Activated gamma-delta T cell treated with Interleukin-2 at 50 U/mL for 16 hours (primary cell): ENCODE results near the gene ANKRD17.

Source experiments
- DNase-seq: peaks from one replicate; pipeline ENCODE4 v3.0.0-alpha.2; 2020

Gene ANKRD17

DNA sequence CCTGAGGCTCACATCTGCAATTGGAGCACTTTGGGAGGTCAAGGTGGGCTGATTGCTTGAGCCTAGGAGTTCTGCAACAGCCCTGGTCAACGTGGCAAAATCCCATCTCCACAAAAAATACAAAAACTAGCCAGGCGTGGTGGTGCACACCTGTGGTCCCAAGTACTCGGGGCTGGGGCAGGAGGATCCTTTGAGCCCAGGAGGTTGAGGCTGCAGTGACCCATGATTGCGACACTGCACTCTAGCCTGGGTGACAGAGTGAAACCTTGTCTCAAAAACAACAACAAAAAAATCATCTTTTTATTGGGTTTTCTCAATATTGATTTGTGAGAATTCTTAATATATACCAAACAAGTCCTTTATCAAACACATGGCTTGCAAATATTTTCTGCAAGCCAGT is 64.9 kb downstream of the ANKRD17 start:
- no peak for DNase-seq

DNA sequence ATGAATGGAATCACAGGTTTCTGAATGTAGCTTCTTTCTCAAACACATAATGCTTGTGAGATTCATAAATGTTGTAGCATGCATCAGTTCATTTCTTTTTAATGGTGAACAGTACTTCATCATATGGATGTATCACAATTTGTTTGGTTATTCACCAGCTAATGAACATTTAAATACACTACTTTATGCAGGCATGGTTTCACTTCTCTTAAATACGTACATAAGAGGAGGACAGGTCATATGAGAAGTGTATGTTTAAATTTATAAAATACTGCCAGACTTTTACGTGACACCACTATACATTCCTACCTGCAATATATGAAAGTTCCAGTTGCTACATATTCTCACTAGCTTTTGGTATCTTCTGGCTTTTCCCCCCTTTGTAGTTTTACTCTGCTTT is 65.4 kb downstream of the ANKRD17 start:
- DNase-seq, result no peak

DNA sequence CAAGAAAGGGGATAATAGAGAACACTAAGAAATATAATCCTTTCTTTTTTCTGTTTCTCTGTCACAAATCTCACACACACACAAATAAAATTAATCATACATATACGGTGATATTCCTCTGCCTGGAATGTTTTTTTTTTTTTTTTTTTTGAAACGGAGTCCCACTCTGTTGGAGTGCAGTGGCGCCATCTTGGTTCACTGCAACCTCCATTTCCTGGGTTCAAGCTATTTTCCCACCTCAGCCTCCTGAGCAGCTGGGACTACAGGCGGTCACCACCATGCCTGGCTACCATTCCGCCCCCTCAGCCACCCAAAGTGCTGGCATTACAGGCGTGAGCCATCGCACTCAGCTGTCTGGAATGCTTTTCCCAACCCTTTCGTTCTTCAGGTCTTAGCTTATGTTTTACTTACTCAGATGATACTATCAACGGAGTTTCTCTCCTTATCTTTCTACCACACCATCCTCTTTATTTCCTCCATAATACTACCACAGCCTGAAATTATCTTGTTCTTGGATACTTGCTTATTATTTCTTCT is 69.3 kb downstream of the ANKRD17 start:
- no peak for DNase-seq

DNA sequence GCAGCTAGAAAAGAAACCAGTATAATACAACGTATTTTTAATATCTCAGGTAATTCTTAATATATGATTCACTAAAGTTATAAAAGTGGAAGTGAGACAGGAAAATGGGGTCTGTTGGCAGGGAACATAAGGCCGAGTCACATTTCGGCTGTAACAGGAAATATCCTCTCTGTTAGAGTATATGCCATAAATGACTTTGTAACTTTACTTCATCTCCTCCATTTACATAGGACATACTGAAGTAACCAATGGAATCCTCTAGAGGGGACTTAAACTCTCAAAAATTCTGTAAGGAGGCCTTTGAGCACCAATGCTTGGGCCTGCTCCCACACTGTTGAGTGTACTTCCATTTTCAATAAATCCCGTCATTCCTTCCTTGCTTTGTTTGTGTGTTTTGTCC is 71.3 kb downstream of the ANKRD17 start:
- DNase-seq, result no peak

DNA sequence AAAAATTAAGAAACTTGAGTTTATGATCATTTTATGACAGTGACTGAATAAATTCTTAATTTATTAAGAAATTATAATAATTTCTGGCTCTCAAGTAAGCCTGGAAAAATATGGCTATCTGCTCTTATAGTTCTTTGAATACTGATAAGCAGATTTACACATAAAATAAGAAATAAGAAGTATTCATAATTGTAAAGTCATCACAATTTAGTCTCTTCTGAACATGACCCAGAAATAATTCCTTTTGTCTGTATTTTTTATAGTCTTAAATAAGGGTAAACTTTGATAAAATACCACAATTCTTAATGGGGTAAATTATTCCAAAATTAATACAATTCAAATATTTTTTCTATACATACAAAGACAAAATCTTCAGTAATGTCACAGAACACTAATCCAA is 72.7 kb downstream of the ANKRD17 start:
- DNase-seq, result no peak

DNA sequence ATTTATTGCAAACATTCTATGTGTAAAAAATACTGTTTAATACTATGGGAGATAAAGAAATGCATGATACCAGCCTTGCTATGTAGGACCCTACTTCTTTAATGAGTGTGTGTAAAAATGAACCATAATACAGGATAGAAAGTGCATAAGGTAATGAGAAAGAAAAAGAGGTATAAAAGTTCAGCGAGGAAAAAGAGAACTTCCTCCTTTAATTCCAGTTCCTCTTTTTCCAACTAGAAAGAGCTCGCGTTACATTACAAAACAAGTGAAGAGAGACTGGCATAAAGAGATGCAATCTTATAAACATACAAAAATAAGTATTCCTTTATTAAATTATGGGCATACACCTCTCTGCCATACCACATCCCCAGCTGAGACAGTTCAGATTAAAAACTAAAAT is 77.4 kb downstream of the ANKRD17 start:
- DNase-seq, result no peak

DNA sequence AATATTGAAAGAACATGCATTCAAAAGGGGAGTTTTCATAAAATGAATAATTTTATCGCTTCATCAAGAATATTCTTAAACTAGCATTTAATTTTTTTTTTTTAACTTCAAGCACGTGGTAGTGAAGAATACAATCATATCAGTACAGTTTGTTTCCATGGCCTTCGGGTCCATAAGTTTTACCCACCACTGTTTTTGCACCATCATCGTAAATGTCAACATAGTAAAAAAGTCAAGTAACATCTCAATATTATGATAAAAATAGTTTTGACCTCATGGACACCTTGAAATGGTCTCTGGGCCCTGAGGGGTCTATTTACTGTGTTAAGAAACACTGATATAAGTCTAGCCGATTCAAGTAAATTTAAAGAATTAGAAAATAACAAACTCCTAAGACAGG is 80.2 kb downstream of the ANKRD17 start:
- DNase-seq, result no peak

DNA sequence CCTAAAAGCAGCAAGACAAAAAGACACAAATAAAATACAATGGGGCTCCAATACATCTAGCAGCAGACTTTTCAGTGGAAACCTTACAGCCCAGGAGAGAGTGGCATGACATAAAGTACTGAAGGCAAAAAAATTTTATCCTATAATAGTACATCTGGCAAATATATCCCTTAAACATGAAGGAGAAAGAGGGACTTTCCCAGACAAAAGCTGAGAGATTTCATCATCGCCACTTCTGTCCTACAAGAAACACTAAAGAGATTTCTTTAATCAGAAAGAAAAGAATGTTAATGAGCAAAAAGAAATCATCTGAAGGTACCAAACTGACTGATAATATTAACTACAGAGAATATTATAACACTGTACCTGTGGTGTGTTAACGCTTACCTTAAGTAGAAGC is 86.4 kb downstream of the ANKRD17 start:
- DNase-seq, result no peak

DNA sequence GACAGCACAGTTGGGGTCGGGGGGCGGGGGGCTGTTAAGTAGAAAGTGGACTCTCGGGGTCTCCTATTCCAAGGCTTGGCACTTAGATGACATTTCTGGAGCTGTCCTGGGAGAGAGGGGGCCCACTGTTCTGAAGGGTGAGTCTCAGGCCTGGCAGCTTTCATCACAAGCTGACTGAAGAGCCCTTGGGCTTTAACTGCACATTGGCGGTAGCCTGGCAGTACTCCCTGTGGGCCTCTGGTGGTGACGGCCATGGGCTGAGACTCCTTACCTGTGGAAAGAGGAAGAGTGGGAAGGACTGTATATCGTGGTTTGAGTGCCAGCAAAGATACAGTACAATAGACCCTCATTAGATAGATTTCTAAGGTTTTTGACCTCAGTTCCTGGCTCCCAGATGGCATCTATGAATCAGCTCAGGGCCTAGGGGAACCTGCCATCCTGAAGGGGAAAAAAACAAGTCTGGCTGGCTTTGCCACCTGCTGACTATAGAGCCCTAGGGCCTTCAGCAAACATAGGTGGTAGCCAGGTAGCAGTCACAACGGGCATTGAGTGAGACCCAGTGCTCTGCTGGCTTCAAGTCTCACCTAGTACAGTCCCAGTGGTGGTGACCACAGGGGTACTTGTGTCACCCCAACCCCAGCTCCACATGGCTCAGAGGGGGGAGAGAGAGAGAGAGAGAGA is 87.9 kb downstream of the ANKRD17 start:
- no peak for DNase-seq

DNA sequence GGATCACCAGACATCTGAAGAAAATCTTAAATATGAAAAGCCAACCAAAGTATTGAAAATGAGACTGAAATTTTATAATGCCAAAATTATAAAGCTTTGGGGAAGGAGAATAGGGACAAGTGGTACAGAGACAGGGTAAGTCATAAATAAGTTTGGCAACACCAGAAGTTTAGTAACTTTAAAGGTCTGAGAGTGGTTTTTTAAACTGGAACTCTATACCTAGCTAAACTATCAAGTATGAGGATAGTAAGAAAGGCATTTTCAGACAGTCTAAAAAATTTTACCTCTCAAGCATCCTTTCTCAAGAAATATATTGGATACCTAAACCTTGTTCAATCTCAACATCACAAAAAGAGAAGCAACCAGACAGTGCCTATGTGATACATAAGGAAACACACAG is 92.4 kb downstream of the ANKRD17 start:
- no peak for DNase-seq

DNA sequence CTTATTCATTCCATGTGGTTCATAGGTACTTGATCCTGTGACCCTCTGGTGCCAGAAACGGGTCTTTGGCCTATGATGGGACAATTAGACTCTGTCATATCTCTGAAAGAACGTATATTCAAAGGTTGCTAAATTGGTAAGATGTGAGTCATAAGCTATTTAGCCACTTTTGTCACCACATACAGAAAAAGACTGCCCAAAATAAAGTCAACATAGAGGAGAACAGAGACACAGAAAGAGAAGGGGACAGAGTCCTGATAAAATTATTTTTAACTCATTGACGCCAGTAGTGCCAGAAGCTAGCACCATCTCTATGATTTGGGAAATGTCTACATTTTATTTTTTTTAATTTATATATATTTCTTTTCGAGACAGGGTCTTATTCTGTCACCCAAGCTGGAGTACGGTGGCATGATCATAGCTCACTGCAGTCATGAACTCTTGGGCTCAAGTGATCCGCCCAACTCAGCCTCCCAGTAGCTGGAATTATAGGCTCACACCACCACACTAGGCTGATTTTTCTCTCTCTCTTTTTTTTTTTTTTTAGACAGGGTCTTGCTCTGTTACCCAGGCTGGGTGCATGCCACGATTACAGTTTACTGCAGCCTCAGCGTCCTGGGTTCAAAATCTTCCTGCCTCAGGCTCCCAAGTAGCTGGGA is 96.9 kb downstream of the ANKRD17 start:
- DNase-seq, result no peak

DNA sequence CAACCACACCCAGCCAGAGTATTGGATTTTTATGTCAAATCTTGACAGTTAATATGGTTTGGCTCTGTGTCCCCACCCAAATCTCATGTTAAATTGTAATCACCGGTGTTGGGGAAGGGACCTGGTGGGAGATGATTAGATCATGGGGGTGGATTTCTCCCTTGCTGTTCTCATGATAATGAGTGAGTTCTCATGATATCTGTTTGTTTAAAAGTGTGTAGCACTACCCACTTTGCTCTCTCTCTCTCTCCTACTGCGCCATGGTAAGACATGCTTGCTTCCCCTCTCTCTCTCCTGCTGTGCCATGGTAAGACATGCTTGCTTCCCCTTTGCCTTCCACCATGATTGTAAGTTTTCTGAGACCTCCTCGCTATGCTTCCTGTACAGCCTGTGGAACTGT is 102.2 kb downstream of the ANKRD17 start:
- no peak for DNase-seq

DNA sequence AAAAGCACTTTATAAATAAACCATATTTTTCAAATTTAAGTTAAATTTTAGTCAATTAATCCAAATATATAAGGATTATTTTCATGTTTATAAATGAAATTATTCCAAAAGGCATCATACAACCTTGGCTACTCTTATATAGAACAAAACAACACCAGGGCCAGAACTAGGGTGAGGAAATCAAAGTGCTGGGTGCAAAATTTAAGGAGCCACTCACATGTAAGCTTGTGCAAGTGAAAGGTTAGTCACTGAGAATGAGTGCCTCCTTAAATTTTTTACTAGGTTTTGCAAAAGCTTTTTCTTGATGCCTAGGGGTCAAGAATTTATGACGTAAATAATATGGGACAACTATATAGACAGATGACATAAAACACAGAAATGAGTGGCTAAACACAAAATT is 105.7 kb downstream of the ANKRD17 start:
- DNase-seq, result no peak

DNA sequence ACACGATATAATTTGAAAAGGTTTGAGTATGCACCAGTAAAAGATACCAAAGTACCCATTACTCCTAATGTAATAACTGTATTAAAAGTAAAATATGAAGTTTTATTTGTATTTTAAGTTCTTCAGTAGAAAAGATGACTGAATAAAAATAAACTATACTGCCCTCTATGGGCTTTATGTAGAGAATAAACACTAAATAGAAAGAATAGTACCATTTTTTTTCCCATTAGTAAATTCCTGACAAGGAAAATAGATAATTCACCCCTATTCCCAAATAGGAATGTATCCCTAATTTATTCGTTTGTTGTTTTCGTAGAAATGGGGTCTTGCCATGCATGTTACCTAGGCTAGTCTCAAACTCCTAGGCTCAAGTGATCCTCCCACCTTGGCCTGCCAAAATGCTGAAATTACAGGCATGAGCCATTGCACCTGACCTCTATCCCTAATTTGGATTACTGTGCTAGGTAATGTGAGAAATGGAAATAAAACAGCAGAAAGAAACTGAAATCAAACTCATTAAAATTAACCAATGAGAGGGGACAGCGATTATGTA is 115.5 kb downstream of the ANKRD17 start:
- DNase-seq, result no peak

DNA sequence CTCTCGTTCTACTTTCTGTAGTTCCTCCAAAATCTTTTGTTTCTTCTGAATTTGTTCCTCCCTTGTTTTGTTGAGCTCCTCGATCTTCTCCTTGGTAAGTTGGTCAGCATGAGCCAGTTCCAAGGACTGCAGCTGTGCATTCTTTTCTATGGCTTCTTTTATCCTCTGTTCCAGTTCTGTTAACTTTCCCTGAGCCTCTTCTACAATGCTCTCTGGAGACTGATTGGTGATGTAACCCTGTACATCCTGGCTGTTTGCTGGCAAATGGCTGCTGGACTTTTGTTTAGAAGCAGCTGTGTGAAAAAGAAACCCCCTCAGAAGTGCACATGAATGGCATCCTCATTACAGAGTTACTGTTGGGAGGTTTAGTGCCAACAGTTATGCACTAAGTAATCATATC is 118.6 kb downstream of the ANKRD17 start:
- no peak for DNase-seq

DNA sequence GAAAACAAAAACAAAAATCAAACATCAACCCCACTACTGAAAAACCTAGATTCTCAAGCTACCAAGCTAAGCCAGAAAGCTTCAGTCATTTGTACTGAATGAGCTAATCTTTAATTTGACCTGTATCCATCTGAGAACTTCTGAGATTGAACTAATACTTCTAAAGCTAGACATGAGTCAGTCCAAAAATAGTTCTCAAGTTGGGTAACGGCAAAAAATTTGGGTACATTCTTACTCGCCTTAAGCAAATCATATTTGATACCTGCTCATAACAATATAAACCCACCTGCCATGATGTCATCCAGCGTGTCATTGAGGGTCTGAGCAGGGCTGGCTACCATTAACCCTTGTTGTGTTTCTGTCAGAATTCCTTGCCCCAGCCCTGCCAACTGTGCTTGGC is 119.4 kb downstream of the ANKRD17 start:
- DNase-seq, result no peak

DNA sequence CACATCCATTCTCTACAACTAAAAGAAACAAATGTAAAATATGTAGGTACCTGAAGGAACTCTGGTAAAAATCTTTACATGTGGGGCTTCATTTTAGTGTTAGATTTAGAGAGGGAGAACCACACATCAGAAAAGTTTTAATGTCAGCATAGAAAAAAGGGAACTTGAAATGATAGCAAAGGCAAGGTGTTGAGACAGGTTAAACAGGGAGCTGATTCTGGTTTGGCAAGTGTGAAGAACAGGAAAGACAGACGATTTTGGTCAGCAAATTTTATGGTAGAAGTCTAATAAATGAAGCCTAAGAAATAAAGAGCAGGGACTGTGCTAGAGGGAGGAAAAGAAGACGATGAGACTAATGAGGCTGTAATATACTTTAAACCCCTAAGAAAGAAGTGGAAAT is 121.5 kb downstream of the ANKRD17 start:
- DNase-seq, result no peak

DNA sequence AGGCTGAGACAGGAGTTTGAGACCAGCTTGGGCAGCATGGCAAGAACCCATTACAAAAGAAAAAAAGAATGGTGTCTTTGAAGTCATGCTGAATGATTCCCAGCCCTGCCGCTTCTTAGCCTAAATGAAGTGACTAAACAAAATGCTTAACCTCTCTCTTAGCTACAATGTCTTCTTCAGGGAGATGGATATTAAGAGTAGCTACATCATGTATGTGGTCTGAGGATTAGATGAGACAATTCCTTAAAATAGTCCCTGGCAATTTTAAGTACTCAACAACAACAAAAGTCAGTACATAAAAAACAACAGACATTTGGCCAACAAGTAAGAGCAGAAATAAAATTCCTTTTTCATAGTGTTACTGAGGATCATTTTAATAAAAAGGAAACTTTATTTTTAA is 124.8 kb downstream of the ANKRD17 start:
- no peak for DNase-seq

DNA sequence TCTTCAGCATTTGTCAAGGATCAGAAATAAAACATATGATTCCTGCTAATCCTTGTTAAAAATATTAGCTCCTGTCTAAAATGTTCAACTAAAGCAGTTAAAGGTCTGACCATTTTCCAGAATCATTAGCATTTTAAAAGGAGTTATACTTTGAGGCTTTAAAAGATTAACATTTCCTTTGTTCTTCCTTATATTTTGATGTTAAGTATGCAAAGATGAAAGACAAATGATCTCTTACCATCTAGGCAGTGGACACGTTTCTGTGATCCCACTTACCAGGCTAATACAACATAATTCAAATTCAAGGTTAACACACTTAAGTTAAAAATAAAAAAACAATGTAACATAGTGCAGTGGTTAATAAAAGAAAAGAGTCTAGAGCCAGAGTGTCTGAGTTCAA is 127.3 kb downstream of the ANKRD17 start:
- DNase-seq, result no peak

DNA sequence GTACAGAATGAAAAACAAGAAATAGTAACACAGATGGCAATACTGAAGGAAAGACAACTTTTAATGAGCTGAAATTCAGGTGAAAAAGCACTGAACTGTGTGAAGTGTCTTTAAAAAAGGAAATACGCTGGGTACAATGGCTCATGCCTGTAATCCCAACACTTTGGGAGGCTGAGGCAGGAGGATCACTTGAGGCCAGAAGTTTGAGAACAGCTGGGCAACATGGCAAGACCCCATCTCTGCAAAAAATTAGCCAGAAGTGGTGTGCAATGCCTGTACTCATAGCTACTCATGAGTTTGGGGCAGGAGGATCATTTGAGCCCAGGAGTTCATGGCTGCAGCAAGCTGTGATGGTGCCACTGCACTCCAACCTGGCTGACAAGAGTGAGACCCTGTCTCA is 129.3 kb downstream of the ANKRD17 start:
- no peak for DNase-seq

DNA sequence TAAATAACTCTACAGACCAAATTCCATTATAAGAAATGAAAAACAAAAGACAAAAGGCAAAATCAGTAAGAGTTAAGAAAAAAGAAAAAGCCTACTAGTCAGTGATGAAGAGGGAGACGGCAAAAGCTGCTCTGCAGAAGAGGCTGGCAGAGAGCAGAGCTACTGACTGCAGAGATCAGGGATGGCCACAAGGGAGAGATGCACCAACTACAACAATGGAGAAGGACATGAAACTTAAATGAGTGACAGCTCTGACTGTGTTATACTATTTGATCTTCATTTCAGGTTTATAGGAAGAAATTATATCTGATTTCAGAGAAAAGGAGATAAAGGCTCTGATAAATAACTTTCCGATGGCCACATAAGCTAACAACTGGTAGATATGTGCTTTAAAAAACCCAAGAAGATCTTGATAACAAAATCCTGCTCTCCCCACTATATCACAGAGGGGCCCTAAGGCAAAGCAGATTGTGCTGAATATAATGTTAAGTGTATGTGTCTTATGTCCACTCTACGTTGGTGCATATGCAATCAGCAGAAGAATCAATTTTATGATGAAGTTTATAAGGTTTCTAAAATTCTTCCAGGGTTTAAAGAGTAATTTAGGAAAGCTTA is 130.7 kb downstream of the ANKRD17 start:
- no peak for DNase-seq

DNA sequence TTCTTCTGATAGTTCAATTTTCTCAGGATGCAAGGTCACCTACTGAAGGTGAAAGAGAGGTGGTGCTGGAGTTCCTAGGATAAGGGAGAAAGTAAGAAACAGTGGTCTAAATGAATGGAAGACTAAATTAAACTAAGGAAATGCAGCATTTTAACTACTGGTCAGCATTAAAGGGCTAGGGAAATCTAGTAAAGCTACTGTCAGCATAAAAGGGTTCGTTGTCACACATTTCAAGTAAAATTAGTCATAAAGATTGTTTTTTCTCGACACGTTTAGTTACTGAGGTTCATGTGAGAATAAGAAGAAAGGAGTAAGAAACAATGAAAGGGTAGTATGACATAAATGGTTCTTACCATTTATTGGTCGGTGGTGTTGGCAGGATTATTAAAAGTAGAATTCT is 149.1 kb downstream of the ANKRD17 start:
- no peak for DNase-seq

DNA sequence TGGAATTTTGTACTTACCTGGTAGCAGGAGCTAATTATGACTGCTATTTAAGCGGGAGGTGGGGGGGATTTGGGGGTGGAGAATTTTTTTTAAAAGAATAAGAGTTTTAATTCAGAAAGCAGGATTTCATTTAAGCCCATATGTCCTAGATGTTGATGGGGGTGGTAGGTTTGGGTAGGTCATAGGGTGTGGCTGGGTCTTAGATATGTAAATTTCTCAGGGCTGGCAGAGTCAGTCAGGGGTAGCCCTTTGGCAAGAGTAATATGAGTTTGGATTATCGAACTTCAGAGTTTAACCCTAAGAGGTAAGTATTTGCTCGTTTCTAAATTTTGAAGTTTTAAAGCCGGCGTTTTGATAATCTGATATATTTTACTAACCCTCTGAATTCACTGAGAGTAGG is 153.9 kb downstream of the ANKRD17 start:
- DNase-seq, result no peak
